GM12878 (cell line): ENCODE data around the gene GNG12. TPM values are rescaled to one million over a fixed set of nuclear protein-coding genes. Genes with fewer than 3 reads are reported as not detected.

ENCODE experiments used
- ATAC-seq: fragments of 200-7000 bp; cut with Tn5 transposase; 3 replicates; pipeline ENCODE4 v1.9.1; 2020; ENCODE audit warnings: mild to moderate bottlenecking, moderate library complexity
- BruUV-seq: library from RNA; stranded (reverse); fragments of 400-500 nt; replicated peaks from 2 replicates; lab custom pipeline; 2021; lab: Mats Ljungman, UMichigan
- CTCF ChIA-PET: fragments of 300-600 bp; sonication (Branson Sonifier 250); formaldehyde crosslinking; extraction: SDS; loops from one replicate; lab custom pipeline; 2021; ENCODE audit warnings: inconsistent platforms; lab: Yijun Ruan, JAX
- POLR2A ChIA-PET: fragments of 350-600 bp; formaldehyde crosslinking; extraction: SDS; loops from one replicate; lab custom pipeline; 2021; ENCODE audit warnings: inconsistent platforms; lab: Charles Lee
- RAD21 ChIA-PET: fragments of 300-600 bp; sonication (Branson Sonifier 250); formaldehyde crosslinking; loops from one replicate; lab custom pipeline; 2023; ENCODE audit warnings: antibody characterized with exemption; ENCODE audit not compliant: unreplicated experiment; lab: Charles Lee
- SMC1A ChIA-PET: fragments of 300-600 bp; sonication (Branson Sonifier 250); formaldehyde crosslinking; loops from one replicate; lab custom pipeline; 2023; ENCODE audit not compliant: unreplicated experiment, uncharacterized antibody; lab: Charles Lee
- DNase-seq: peaks from one replicate; pipeline ENCODE4 v3.0.0-alpha.2; 2011; ENCODE audit warnings: low read depth, low spot score
- FAIRE-seq: peaks from 3 replicates; lab custom pipeline; 2011; peaks lifted over from hg19 to GRCh38; lab: Jason Lieb, UNC
- H2AFZ ChIP-seq: 2 replicates; pipeline ENCODE4 v1.6.0; 2011; ENCODE audit warnings: low read depth, low read length, control low read depth; ENCODE audit not compliant: control insufficient read depth
- H3K27ac ChIP-seq: 2 replicates; pipeline ENCODE4 v1.5.1; 2011; ENCODE audit warnings: control low read depth; ENCODE audit not compliant: control insufficient read depth, insufficient read depth
- H3K27me3 ChIP-seq, 2 experiments: replicated peaks in 1 of 2; 2 replicates each; pipeline versions ENCODE4 v1.6.0 to v1.6.1; 2011; ENCODE audit warnings: low read length in 1 of 2; ENCODE audit not compliant: control insufficient read depth in 2 of 2, insufficient read depth in 2 of 2
- H3K36me3 ChIP-seq, 2 experiments: 2 replicates each; pipeline ENCODE4 v1.5.1; 2011; ENCODE audit warnings: low read length in 1 of 2; ENCODE audit not compliant: control insufficient read depth in 2 of 2, insufficient read depth in 2 of 2
- H3K4me1 ChIP-seq: 2 replicates; pipeline ENCODE4 v1.6.1; 2011; ENCODE audit warnings: mild to moderate bottlenecking, low read length, moderate library complexity, mixed read lengths; ENCODE audit not compliant: control insufficient read depth, insufficient read depth
- H3K4me2 ChIP-seq: 2 replicates; pipeline ENCODE4 v1.6.0; 2011; ENCODE audit warnings: control low read depth; ENCODE audit not compliant: control insufficient read depth, insufficient read depth
- H3K4me3 ChIP-seq: fragments of 200-600 bp; sonication (generic); 2 replicates; pipeline ENCODE4 v1.5.1; 2016
- H3K79me2 ChIP-seq: 2 replicates; pipeline ENCODE4 v1.6.0; 2011; ENCODE audit warnings: low read length; ENCODE audit not compliant: control insufficient read depth, insufficient read depth
- H3K9ac ChIP-seq: 2 replicates; pipeline ENCODE4 v1.8.0; 2011; ENCODE audit warnings: low read length, control low read depth, mixed read lengths; ENCODE audit not compliant: control insufficient read depth, insufficient read depth
- H3K9me3 ChIP-seq: replicated peaks from 3 replicates; pipeline ENCODE4 v1.5.1; 2011; ENCODE audit warnings: mild to moderate bottlenecking, low read length; ENCODE audit not compliant: control insufficient read depth, insufficient read depth
- H4K20me1 ChIP-seq: 2 replicates; pipeline ENCODE4 v1.6.0; 2011; ENCODE audit not compliant: control insufficient read depth, insufficient read depth
- MEF2B ChIP-seq: fragments of 450-650 bp; IDR thresholded peaks from 2 replicates; pipeline ENCODE4 v1.6.1; 2018; ENCODE audit warnings: mild to moderate bottlenecking, moderate library complexity; ENCODE audit not compliant: partially characterized antibody, poor library complexity, severe bottlenecking
- RUNX3 ChIP-seq: IDR thresholded peaks from 2 replicates; pipeline ENCODE4 v1.6.1; 2012; ENCODE audit warnings: low read length, inconsistent platforms
- WRNIP1 ChIP-seq: IDR thresholded peaks from 2 replicates; pipeline ENCODE4 v1.6.1; 2011; ENCODE audit warnings: low read depth, low read length, improper control_type of control experiment, borderline replicate concordance
- WGBS: methylation state at CpG from one replicate; pipeline ENCODE4 v1.1.6; 2016; ENCODE audit warnings: low lambda C conversion rate; ENCODE audit not compliant: insufficient replicate concordance, insufficient coverage; ENCODE audit errors: missing lambda C conversion rate; 5-methylcytosine and 5-hydroxymethylcytosine counted together
- in situ Hi-C: fragments of 300-500 bp; cut with MboI; formaldehyde crosslinking; loops from 9 replicates; pipeline ENCODE4 v1.14.3; 2018; ENCODE audit warnings: mixed read lengths
- intact Hi-C: fragments of 100-400 bp; cut with micrococcal nuclease; formaldehyde crosslinking; loops from one replicate; pipeline ENCODE4 v1.14.2; 2022; ENCODE audit not compliant: unreplicated experiment
- polyA plus RNA-seq, 11 experiments: library from polyadenylated mRNA; depleted of rRNA in 4 of 11; unstranded in 6 of 11; stranded (reverse) in 5 of 11; fragments of >200 nt; fragmentation: Nextera tagmentation in 4 of 11; fragmentation: Illumina TruSeq in 1 of 11; extraction: Ambion mirVana in 4 of 11; extraction: Trizol in 1 of 11; gene quantifications; 1 replicate in 1 of 11; 2 replicates in 10 of 11; pipeline versions ENCODE4 v1.2.1 to v1.2.3, GENCODE V29; 2011 to 2016; ENCODE audit warnings: inconsistent platforms in 2 of 11, missing spikeins in 2 of 11, low read depth in 1 of 11
- total RNA-seq, 4 experiments: library from RNA; depleted of rRNA in 3 of 4; stranded (reverse); fragments of >200 nt in 3 of 4; fragmentation: Illumina TruSeq in 1 of 4; extraction: Trizol in 1 of 4; gene quantifications; 2 replicates each; pipeline versions ENCODE4 v1.2.1 to v1.2.3, GENCODE V29; 2013 to 2021
- TF ChIP-seq, protein P1 (sequence below): IDR thresholded peaks from 2 replicates; pipeline ENCODE4 v1.6.1; 2012; ENCODE audit warnings: low read depth, low read length, improper control_type of control experiment
- TF ChIP-seq, protein P2 (sequence below): IDR thresholded peaks from 2 replicates; pipeline ENCODE4 v1.6.1; 2011; ENCODE audit warnings: borderline replicate concordance, low read depth, mild to moderate bottlenecking, moderate library complexity, mixed read lengths, low read length; ENCODE audit not compliant: insufficient read depth; ENCODE audit errors: extremely low read length

The GNG12 gene
- total and polyA plus RNA-seq, 10 of the 15 experiments (the other 5 are each of a cell fraction or from before 2014, with no cell fraction given) = 0.22 to 32.8 (median 0.35) TPM

DNA sequence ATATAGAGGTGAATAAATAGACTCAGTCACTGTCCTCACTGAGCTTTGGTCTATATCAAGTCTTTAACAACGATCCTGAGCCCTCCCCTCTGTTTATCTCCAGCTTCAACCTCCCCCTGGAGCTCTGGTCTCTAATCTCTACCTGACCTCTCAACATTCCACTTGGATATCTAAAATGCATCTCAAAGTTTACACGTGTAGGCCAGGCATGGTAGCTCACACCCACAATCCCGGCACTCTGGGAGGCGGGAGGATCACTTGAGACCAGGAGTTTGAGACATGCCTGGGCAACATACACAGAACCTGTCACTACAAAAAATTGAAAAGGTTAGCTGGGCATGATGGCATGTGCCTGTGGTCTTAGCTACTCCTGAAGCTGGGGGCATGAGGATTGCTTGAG, 94.9 kb downstream of the GNG12 start:
- RAD21 ChIA-PET = interaction anchor here (0.7 to 2.9 kb wide), 5 partner anchors 9 to 53 kb away, joined by 3 to 11 read pairs (median 6); partner anchors contain the start of gene GADD45A
- CTCF ChIA-PET = interaction anchor here (0.9 to 5.7 kb wide), 4 partner anchors 15 to 176 kb away, joined by 5 to 33 read pairs (median 7); no protein-coding TSS in a partner anchor
- Histone ChIP-seq H3K27ac (no peak overlapping the region), H2AFZ (no peak overlapping the region), H3K4me2 (no peak overlapping the region), H3K9me3 (no peaks in the 10 kb centered on the region), H3K27me3 (no peaks in the 10 kb centered on the region), H3K9ac (no peak overlapping the region), H4K20me1 (no peaks in the 10 kb centered on the region), H3K36me3 (no peaks in the 10 kb centered on the region), H3K79me2 (no peaks in the 10 kb centered on the region), H3K4me3 (no peak overlapping the region), H3K4me1 (peaks cover 29% of the 10 kb centered on the region)
- in situ Hi-C loops (no loop called here), intact Hi-C loops (no loop called here)
- POLR2A ChIA-PET = interaction anchor here (0.9 to 1.6 kb wide), 2 partner anchors 22 to 47 kb away, joined by 3 to 5 read pairs; no protein-coding TSS in a partner anchor
- 90% methylated on average over 4 of the region's 4 CpGs for WGBS
- FAIRE-seq = no peak
- ATAC-seq = no peak
- DNase-seq = no peak
- BruUV-seq = no TSS peak
- TF ChIP-seq, protein P1, sequence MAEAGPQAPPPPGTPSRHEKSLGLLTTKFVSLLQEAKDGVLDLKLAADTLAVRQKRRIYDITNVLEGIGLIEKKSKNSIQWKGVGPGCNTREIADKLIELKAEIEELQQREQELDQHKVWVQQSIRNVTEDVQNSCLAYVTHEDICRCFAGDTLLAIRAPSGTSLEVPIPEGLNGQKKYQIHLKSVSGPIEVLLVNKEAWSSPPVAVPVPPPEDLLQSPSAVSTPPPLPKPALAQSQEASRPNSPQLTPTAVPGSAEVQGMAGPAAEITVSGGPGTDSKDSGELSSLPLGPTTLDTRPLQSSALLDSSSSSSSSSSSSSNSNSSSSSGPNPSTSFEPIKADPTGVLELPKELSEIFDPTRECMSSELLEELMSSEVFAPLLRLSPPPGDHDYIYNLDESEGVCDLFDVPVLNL = no peak
- TF ChIP-seq, protein P2, sequence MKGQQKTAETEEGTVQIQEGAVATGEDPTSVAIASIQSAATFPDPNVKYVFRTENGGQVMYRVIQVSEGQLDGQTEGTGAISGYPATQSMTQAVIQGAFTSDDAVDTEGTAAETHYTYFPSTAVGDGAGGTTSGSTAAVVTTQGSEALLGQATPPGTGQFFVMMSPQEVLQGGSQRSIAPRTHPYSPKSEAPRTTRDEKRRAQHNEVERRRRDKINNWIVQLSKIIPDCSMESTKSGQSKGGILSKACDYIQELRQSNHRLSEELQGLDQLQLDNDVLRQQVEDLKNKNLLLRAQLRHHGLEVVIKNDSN = no peak
- TF ChIP-seq MEF2B (no peak), WRNIP1 (no peak), RUNX3 (no peak)
- SMC1A ChIA-PET = interaction anchor here (0.7 to 14.7 kb wide), 9 partner anchors 8 to 55 kb away, joined by 3 to 227 read pairs (median 4); no protein-coding TSS in a partner anchor
